Measurements from ENCODE around the gene RAD23A. TPM values are rescaled to one million over a fixed set of nuclear protein-coding genes. Genes with fewer than 3 reads are reported as not detected.

RAD23A gene
- total and polyA plus RNA-seq, 10 of the 15 experiments (the other 5 are each of a cell fraction or from before 2014, with no cell fraction given), result 8.8 to 198 (median 119) TPM

GRCh38 chr19:12944104-12944674 is 1.5 kb upstream of the RAD23A start:
- peak overlapping the region; percentile 54; the same call in 1 of the 2 replicates for H3K4me3 ChIP-seq
- WGBS (ENCODE audit: insufficient coverage, insufficient replicate concordance, low lambda C conversion rate, missing lambda C conversion rate), result 0% methylated on average over 2 of the region's 2 CpGs
- RAD21 ChIA-PET (ENCODE audit: unreplicated experiment), result no interaction called here
- no peak for DNase-seq (ENCODE audit: low read depth, low spot score)
- CTCF ChIA-PET, result interaction anchor here (0.7 kb wide), 1 partner anchor 59 kb away, joined by 3 read pairs; no protein-coding TSS in a partner anchor
- H3K4me1 ChIP-seq (ENCODE audit: control insufficient read depth, insufficient read depth, low read length), result peaks cover 50% of the 10 kb centered on the region
- peaks cover 8% of the 10 kb centered on the region; the same call in 1 of the 2 replicates for H4K20me1 ChIP-seq (ENCODE audit: control insufficient read depth, insufficient read depth)
- H3K36me3 ChIP-seq (ENCODE audit: control insufficient read depth in 2 of 2, insufficient read depth in 2 of 2, low read length in 1 of 2), result peaks cover 33 to 38% of the 10 kb centered on the region in 2 experiments
- no peak for FAIRE-seq
- H3K79me2 ChIP-seq (ENCODE audit: control insufficient read depth, insufficient read depth, low read length), result peaks cover 67% of the 10 kb centered on the region
- intact Hi-C loops (cut with micrococcal nuclease; ENCODE audit: unreplicated experiment) (no loop called here), in situ Hi-C loops (cut with MboI) (no loop called here)
- peak overlapping the region; percentile 38; the same call in 1 of the 2 replicates for H3K4me2 ChIP-seq (ENCODE audit: control insufficient read depth, insufficient read depth)
- SMC1A ChIA-PET (ENCODE audit: uncharacterized antibody, unreplicated experiment), result no interaction called here
- no peak for ATAC-seq
- no peaks in the 10 kb centered on the region for H3K9me3 ChIP-seq (replicated peaks; ENCODE audit: control insufficient read depth, insufficient read depth, low read length)
- peak overlapping the region; percentile 0; the same call in 1 of the 2 replicates for H3K9ac ChIP-seq (ENCODE audit: control insufficient read depth, insufficient read depth, low read length)
- BruUV-seq (replicated peaks), result no TSS peak
- H2AFZ ChIP-seq (ENCODE audit: control insufficient read depth, low read depth, low read length), result no peak overlapping the region
- peak overlapping the region; percentile 72 for H3K27ac ChIP-seq (ENCODE audit: control insufficient read depth, insufficient read depth)
- no peaks in the 10 kb centered on the region for H3K27me3 ChIP-seq (replicated peaks in 1 of 2; ENCODE audit: control insufficient read depth in 2 of 2, insufficient read depth in 2 of 2, low read length in 1 of 2)
- POLR2A ChIA-PET, result interaction anchor here (0.6 to 2.0 kb wide), 3 partner anchors 8 to 25 kb away, joined by 3 to 9 read pairs (median 6); partner anchors contain the start of gene FARSA
- TF ChIP-seq ETV6 (conservative IDR thresholded peaks at IDR 0.05 in 1 of 2, IDR thresholded peaks at IDR 0.05 in 1 of 2; ENCODE audit: borderline replicate concordance in 1 of 2, low read depth in 1 of 2), result no peak
- no peak for TF ChIP-seq SRF (IDR thresholded peaks at IDR 0.05; ENCODE audit: low read depth in 2 of 2, low read length in 2 of 2)
- no peak for TF ChIP-seq POLR2A (IDR thresholded peaks at IDR 0.05; ENCODE audit: low read depth, low read length)
- no peak for TF ChIP-seq YY1 (IDR thresholded peaks at IDR 0.05; ENCODE audit: low read depth, low read length)
- TF ChIP-seq POLR2AphosphoS2 (IDR thresholded peaks at IDR 0.05; ENCODE audit: low read depth, low read length), result no peak
- no peak for TF ChIP-seq BCL11A (IDR thresholded peaks at IDR 0.05; ENCODE audit: low read depth, low read length)
- TF ChIP-seq, protein P1, sequence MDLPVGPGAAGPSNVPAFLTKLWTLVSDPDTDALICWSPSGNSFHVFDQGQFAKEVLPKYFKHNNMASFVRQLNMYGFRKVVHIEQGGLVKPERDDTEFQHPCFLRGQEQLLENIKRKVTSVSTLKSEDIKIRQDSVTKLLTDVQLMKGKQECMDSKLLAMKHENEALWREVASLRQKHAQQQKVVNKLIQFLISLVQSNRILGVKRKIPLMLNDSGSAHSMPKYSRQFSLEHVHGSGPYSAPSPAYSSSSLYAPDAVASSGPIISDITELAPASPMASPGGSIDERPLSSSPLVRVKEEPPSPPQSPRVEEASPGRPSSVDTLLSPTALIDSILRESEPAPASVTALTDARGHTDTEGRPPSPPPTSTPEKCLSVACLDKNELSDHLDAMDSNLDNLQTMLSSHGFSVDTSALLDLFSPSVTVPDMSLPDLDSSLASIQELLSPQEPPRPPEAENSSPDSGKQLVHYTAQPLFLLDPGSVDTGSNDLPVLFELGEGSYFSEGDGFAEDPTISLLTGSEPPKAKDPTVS (IDR thresholded peaks at IDR 0.05; ENCODE audit: low read depth, low read length), result no peak
- TF ChIP-seq E2F4 (IDR thresholded peaks at IDR 0.05; ENCODE audit: low read depth, low read length), result no peak
- TF ChIP-seq SUZ12 (IDR thresholded peaks at IDR 0.05; ENCODE audit: unreplicated experiment), result no peak
- no peak for TF ChIP-seq SMC3 (IDR thresholded peaks at IDR 0.05; ENCODE audit: borderline replicate concordance, low read length)
- TF ChIP-seq HDAC6 (IDR thresholded peaks at IDR 0.05; ENCODE audit: unreplicated experiment), result no peak
- TF ChIP-seq SMAD1 (IDR thresholded peaks at IDR 0.05; ENCODE audit: low read depth, partially characterized antibody), result no peak
- TF ChIP-seq, protein P2, sequence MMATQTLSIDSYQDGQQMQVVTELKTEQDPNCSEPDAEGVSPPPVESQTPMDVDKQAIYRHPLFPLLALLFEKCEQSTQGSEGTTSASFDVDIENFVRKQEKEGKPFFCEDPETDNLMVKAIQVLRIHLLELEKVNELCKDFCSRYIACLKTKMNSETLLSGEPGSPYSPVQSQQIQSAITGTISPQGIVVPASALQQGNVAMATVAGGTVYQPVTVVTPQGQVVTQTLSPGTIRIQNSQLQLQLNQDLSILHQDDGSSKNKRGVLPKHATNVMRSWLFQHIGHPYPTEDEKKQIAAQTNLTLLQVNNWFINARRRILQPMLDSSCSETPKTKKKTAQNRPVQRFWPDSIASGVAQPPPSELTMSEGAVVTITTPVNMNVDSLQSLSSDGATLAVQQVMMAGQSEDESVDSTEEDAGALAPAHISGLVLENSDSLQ (IDR thresholded peaks at IDR 0.05), result no peak
- TF ChIP-seq TBL1XR1 (IDR thresholded peaks at IDR 0.05; ENCODE audit: low read depth, low read length), result no peak
- TF ChIP-seq BCLAF1 (IDR thresholded peaks at IDR 0.05), result no peak
- no peak for TF ChIP-seq IRF4 (IDR thresholded peaks at IDR 0.05; ENCODE audit: low read depth, low read length)
- TF ChIP-seq CREM (IDR thresholded peaks at IDR 0.05; ENCODE audit: low read depth), result no peak

Measured in GM12878 (cell line).